SU-DHL-6 (cell line): Measurements from ENCODE around the gene SCARB1.

ENCODE experiments used
- CTCF ChIP-seq: fragments of 200-600 bp; sonication (generic); IDR thresholded peaks from one replicate; pipeline ENCODE4 v1.5.1; 2017; ENCODE audit warnings: antibody characterized with exemption, mild to moderate bottlenecking, low read length, moderate library complexity; ENCODE audit not compliant: insufficient read depth, poor library complexity, severe bottlenecking
- EZH2phosphoT487 ChIP-seq: fragments of 200-600 bp; sonication (generic), shearing (Covaris generic); conservative IDR thresholded peaks from 2 replicates; pipeline ENCODE4 v1.6.1; 2018; ENCODE audit warnings: mild to moderate bottlenecking, antibody characterized with exemption, low read length, moderate library complexity, mixed read lengths

GRCh38 chr12:124797321-124797720, 66.3 kb downstream of the SCARB1 start:
- no peak for TF ChIP-seq CTCF
- no peak for TF ChIP-seq EZH2phosphoT487
